ENCODE data around the gene BANP.

GRCh38 chr16:87984632-87985267, 33.5 kb downstream of the BANP start:
- TF ChIP-seq CTCF (conservative IDR thresholded peaks at IDR 0.05; ENCODE audit: low read depth, low read length) (no peak), EZH2phosphoT487 (IDR thresholded peaks at IDR 0.05; ENCODE audit: borderline replicate concordance, low read length) (no peak)

Measured in PC-3 (cell line).